GM19023 (cell line): Measurements from ENCODE around the gene TGIF2.
"Not testable (repeated sequence)": the region's sequence is repeated elsewhere in the genome, so short reads cannot be mapped to it uniquely, and the experiment has no call there.

Source experiments
- ATAC-seq: cut with Tn5 transposase; IDR thresholded peaks from one replicate; pipeline ENCODE4 v1.9.1; 2021; ENCODE audit warnings: mild to moderate bottlenecking, moderate library complexity; ENCODE audit not compliant: unreplicated experiment

The TGIF2 gene

DNA sequence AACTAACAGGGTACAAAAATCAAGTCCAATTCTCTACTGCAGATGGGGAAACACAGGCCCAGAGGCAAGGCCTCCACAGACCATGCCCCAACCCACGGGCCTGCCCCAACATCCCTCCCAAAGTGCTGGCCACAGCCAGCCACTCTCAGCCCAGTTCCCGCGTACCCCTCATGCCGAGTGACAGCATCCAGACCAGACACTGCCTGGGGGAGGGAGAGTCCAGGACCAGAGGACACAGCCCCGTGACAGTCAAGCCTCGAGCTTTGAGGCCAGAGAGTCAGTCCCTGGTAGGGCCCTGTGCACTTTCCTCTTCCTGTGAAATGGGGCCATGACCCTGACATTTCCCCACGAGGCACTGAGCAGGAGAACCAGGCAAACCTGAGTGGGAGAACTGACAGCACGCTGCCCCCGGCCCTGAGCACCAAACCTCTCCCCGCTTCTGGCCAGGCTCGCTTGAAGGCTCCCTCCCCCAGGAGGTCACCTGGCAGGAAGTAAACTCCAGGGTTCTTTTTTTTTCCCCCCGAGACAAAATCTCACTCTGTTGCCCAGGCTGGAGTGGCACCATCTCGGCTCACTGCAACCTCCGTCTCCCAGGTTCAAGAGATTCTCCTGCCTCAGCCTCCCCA lies 27.2 kb upstream of the TGIF2 start:
- no peak for ATAC-seq

DNA sequence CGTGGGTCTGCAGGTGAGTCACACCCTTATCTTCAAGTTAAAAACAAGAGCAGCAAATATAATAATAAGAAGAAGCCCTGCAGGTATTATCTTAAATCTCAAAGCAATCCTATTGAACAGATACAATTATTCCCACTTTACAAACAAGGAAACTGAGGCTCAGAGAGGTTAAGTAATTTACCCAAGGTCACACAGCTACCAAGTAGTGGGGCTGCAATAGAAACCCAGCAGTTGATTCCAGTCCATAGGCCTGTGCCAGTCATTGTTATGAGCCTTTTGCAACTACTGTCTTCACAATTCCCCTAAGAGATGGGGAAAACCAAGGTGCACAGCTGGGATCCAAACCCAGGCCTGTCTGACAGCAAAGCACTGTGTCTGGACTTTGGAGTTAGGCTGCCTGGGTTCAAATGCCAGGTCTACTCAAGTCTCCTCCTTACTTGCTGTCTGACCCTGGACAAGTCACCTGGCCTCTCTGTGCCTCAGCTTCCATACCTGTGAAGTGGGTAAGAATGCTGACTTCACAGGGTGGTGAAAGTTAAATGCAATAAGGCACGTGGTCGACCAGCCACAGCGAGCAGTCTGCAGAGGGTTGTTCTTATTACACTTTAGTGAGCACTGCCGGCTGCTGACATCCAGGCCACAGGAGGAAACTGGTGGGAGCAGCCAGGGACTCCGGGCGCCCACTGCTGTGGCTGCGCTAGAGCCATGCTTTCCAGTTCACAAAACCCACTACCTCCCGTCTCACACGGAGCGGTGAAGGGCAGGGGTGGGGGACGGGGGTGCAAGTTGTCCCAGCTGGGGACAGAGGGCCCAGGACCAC lies 26.0 kb upstream of the TGIF2 start:
- no peak for ATAC-seq

DNA sequence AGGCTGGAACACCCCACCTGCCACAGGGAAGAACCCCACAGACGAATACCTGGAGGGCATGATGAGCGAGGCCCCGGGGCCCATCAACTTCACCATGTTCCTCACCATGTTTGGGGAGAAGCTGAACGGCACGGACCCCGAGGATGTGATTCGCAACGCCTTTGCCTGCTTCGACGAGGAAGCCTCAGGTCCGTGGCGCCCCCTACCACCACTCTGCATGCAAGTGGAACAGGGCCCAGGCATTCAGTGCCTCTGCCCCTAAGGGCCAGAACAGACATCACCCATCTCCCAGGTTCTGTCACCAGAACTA lies 25.4 kb upstream of the TGIF2 start:
- ATAC-seq, result no peak

DNA sequence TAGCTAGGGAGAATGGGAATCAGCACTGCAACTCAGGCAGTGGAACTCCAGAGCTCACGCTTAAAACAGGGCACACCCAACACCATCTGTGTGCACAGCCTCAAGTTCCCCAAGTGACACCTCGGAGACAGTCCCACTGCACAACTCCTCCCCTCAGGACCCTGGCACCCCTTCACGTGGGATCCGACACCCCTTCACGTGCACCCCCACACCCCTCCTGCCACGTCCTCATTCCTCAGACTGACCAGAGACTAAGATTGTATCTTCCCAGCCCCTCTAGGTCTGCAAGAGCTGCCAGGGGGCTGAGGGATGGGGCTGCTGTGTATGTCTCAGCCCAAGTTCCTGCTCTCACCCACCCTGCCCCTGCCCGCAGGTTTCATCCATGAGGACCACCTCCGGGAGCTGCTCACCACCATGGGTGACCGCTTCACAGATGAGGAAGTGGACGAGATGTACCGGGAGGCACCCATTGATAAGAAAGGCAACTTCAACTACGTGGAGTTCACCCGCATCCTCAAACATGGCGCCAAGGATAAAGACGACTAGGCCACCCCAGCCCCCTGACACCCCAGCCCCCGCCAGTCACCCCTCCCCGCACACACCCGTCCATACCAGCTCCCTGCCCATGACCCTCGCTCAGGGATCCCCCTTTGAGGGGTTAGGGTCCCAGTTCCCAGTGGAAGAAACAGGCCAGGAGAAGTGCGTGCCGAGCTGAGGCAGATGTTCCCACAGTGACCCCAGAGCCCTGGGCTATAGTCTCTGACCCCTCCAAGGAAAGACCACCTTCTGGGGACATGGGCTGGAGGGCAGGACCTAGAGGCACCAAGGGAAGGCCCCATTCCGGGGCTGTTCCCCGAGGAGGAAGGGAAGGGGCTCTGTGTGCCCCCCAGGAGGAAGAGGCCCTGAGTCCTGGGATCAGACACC lies 24.4 kb upstream of the TGIF2 start:
- no peak for ATAC-seq

DNA sequence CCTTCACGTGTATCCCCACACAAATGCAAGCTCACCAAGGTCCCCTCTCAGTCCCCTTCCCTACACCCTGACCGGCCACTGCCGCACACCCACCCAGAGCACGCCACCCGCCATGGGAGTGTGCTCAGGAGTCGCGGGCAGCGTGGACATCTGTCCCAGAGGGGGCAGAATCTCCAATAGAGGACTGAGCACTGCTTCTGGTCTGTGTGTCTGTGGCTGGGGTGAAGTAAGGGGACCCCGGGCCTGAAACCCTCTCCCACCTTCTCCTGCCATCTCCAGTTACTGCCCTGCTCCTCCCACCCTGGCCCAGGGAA lies 23.8 kb upstream of the TGIF2 start:
- ATAC-seq, result no peak

DNA sequence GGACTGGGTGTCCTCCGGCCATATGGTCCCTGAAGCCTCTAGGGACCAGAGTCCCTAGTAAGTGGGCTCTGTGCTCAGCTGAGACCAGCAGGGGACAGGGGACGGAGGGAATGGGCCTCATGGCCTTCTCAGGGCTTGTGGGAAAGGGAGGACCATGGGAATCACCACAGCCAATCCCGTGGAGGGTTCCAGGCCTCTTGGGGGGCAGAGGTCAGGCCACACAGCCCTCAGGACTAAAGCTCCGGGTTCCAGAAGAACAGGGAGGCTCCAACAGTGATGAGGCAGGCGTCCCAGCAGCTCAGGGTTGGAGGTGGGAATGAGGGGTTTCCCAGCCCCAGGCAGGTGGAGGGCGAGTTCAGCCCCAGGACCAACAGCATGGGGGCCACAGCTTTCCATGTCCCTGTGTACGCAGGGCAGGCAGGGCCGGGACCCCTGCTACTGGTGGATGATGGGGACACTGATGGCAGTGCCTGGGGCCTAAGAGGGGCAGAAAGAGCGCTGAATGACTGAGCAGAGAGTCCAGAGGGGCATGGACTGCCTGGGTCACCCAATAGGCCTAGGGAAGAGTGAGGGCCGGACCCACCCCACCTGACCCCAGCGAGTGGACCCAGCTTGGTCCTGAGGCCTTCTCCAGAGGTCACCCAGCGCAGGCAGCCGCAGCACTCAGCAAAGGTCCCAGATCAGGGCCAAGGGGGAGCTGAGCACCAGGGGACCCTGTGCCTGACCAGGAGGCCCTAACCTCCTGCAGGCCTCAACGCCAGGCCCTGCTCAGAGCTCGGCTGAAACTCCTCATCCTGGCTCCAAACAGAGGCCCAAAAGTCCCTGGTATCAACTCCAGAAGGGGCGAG lies 23.2 kb upstream of the TGIF2 start:
- ATAC-seq, result no peak

DNA sequence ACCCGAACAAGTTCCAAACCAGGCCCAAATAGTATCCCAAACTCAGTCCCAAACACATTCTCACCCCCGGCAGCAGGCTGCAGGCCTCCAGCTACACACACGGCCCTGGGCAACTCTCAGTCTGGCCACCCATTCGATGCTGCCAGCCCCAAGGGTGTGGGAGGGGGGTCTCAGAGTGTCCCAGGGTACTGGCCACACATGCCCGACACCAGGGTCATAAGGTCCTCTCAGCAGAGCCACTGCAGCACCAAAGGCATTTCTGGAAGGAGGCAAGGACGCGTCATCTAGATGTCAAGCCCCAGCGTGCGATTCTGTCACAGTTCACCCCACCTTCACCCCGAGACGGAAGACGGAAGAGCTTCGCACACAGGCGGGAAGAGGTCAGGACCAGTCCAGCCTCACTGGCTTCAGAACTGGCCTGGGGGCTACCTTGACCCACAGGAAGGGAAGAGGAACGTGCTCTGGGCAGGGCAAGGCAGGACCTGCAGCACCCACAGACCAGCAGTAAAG lies 22.6 kb upstream of the TGIF2 start:
- no peak for ATAC-seq

DNA sequence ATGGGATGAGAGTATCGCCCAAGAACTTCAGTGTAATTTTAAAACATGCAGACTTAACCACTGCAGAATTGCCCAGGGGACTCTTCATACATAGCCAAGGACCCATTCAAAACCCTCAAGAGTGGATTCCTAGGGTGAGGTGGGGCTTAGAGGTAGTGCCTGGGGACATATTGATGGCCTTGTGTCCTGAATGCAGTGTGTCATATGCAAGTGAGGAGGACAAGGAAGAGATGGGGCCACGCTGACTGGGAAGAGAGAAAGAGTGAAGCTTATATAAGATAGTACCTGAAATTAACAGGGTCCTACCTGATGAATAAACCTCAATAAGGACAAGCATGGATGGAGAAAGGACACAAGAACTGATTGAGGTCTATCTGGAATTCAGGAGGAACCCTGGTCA lies 18.1 kb upstream of the TGIF2 start:
- ATAC-seq, result no peak

DNA sequence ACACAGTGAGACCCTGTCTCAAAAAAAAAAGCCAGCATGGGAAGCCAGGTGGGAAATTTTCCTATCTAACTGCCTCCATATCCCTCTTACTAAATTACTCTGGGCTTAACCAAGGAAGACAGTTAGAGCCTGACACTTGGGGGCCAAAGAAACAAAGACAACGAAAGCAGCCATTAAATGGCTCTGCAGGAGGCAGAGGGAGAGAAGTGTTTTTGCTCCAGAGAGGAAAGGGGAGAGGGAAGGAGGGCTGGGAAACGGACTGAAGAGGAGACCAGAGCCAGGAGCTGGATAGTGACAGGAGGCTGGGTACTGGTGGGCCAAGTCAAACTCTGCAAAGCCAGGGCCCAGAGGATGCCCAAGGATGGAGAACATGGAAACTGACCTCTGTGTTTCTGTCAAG lies 10.7 kb upstream of the TGIF2 start:
- ATAC-seq, result no peak

DNA sequence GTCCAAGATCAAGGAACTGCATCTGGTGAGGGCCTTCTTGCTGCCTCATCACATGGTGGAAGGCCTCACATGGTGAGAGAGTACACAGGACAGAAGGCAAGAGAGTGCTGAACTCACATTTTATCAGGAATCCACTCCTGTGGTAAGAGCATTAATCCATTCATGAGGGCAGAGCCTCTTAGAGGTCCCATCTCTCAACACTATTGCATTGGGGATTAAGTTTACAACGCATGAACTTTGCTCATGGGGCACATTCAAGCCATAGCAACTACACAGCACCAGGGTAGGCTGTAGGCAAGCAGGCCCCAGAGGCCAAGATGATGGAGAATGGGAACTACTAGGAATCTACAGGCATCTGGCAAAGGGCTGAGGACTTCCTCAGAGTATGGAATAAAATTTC lies 10.0 kb upstream of the TGIF2 start:
- ATAC-seq, result no peak

DNA sequence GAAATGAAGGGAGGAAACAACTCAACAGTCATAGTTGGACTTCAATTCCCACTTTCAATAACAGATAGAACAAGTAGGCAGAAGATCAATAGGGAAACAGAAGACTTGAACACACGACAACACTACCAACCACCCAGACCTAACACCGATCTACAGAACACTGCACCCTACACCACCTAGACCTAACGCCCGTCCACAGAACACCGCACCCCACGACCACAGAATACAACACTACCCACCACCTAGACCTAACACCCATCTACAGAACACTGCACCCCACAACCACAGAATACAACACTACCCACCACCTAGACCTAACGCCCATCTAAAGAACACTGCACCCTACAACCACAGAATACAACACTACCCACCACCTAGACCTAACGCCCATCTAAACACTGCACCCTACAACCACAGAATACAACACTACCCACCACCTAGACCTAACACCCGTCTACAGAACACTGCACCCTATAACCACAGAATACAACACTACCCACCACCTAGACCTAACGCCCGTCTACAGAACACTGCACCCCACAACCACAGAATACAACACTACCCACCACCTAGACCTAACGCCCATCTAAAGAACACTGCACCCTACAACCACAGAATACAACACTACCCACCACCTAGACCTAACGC lies 9.2 kb upstream of the TGIF2 start:
- ATAC-seq, result not testable (repeated sequence)

DNA sequence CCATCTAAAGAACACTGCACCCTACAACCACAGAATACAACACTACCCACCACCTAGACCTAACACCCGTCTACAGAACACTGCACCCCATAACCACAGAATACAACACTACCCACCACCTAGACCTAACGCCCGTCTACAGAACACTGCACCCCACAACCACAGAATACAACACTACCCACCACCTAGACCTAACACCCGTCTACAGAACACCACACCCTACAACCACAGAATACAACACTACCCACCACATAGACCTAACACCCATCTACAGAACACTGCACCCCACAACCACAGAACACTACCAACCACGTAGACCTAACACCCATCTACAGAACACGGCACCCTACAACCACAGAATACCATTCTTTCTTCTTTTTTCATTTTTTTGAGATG lies 8.7 kb upstream of the TGIF2 start:
- ATAC-seq, result not testable (repeated sequence)

DNA sequence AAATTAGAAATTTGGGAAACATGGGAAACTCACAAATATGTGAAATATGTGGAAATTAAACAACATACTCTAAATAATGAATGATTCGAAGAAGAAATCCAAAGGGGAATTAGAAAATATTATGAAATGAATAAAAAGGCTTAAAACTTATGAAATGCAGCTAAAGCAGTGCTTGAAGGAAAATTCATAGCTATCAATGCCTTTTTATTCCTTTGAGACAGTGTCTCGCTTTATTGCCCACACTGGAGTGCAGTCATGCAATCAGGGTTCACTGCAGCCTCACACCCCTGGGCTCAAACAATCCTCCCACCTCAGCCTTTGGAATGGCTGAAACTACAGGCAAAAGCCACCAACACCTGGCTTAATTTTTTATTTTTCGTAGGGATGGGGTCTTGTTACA lies 7.9 kb upstream of the TGIF2 start:
- no peak for ATAC-seq

DNA sequence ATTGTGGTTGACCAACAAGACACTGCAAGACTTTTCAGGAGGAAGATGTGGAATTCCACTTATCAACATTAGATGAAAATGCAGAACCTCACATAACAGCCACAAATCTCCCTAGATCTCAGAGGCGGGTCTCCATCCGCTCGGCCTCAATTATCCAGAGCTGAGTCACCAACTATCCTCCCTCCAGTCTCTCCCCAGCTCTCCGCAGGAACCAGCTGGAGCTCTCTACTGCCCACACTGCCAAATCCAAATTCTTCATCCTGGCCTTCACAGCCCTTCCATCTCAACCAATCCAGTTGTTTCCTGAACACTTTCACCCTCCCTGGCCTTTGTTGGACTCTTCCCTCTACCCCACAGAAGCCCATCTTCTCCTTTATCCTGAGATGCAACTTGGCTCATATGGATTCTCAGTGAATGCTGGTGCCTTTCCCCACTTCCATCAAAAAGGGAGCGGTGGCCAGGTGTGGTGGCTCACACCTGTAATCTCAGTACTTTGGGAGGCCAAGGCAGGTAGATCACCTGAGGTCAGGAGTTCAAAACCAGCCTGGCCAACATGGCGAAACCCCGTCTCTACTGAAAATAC lies 3.5 kb upstream of the TGIF2 start:
- ATAC-seq, result no peak

DNA sequence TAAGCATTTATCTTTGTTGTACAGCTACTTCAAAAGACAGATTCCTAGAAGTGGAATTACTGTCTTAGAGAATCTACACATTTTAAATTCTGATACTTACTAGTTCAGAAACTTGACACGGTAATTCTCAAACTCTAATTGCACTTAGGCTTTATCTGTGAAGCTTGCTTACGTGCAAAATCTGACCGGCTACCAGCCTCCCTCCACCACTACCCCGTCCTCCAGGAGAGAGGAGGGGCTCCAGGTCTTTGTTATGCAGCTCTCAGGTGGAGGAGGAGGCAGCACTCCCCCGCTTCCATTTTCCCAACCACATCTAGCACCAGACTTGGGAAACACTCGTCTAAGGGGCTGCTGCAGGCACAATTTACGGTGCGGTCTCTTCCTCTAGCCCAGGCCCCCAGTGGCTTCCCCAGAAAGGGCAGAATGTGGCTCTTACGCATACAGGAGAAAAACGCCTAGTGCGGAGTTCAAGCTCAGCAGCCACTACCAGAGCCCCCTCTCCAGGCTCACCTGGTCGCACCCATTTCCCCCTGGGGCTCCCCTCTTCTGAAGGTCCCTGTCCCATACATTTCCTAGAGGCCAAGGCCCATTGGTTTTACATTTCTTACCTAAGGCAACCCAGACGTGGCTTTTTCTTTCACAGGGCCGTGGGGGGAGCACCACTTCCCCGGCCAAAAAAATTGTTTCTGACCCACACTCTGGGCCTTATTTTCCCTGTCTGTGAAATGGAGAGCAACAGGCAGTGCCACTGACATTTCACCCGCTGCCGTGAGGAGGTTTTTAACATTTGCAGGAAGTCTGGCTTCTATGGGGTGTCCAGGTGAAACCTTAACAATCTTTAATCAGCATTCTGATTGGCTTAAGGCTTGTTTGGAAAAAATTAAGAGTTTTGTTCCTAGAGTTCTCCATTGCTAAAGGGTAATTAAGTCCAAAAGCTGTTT lies 1.6 kb upstream of the TGIF2 start:
- ATAC-seq, result no peak

DNA sequence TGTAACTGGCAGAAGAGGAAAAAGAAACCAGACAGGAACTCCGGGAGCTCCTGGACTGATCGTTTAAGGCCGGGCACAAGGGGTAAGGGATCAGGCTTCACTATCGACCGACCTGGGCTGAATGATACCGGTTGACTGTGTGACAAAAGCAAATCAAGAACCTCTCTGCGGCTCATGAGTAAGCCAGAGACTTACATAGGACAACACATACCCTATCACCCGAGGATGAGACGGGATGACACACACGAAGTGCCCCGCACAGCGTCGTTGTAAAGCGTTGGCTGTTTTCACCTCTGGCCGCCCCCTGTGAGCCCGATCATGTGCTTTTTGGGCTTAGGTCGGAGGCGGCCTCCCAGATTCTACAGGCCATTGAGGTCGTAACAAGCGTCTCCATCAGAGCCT lies 695 bp upstream of the TGIF2 start:
- ATAC-seq, result peak; percentile 11

DNA sequence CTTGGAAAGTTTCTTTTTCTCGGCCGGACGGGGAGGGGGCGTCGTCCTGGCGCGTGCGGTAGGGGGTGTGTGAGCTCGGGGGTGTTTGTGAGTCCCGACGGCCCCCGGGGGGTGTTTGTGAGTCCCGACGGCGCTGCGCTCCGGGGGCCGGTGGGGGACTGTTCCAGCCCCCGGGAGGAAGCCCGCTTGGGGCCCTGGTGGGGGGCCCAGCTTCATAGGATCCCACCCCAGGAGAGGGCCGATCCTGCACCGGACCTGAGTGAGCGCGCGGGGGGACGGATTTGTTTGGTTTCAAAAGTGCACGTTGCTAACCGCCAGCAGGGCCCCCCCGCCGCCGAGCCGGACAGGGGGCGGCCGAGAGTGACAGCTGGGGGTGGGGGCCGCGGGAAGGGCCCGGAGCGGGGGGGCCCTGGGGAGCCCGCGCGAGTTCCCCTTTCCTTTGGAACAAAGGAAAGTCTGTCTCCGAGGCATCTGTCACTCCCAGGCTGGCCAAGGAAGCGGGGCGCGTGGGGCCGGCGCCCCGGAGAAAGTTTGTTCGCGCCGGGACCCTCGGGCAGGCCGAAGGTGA lies 485 bp downstream of the TGIF2 start:
- peak; percentile 11 for ATAC-seq

DNA sequence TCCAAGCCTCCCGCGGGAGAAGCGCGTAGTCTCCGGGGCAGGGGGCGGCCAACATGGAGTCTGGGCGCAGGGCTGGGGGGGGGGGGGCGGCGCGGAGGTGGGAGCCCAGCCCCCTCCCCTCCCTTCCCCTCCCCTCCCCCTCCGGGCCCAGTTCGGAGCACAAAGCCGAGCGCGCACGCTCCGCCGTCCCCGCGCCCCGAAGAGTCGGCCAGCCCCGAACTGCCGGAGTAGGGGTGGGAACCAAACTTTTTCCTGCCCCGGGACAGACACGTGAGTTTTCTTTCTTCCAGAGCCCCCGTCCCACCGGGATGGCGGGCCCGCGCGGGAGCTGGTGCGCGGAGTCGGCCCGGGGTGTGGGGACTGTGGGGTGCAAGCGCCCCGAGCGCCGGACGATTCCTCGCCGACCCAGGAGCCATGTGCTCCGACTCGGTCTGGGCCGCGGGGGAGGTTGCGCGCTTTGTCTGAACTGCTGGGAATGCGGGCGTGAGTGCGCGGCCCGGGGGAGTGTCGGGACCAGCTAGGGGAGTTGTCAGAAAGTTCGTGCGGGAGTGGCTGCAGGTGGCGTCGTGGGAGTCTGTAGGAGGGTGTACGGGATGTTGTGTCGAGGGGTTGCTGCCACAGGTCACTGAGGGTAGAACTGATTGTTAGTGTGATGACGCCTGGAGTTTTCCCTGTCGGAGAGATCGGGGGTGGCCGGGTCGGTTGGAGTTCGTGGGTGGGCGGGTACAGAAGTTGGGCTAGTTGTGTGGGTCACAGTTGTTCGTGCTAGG lies 1.2 kb downstream of the TGIF2 start:
- no peak for ATAC-seq
